DMS53 treated with DMSO at 0.1 percent for 48 hours (cell line): ENCODE measurements around the gene MYBPC2.

Experiments
- DNase-seq: peaks from one replicate; lab custom pipeline; 2025; ENCODE audit not compliant: unreplicated experiment; lab: John Stamatoyannopoulos, UW

MYBPC2 gene

DNA sequence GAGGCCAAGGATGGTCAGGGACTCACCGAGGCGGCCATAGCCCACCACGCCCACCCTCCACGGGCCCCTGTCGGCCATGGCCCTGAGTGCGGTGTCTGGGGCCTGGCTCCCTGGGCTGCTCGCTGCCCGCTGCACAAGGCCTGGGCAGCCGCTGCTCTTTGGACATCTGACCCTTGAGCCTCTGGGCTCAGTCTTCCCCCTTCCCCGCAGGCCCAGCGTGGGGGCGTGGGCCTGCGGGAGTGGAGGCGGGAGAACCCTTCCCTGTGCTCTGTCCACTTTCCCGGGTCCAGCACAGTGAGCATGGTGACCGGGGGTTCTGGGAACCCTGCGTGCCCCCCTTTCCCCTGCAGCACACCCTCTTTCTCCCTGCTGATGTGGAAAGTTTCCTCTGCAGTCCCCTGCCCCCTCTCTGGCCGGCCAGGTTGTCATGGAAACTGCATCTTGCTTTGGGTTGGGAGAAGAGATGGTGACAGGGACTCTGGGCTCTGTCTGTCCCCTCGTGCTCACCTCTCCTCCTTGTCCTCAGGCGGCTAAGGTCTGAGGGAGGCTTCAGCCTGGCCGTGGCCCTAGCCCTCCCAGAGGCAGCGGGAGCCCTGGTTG is 81.2 kb downstream of the MYBPC2 start, which contains the start of gene ASPDH:
ASPDH (minus strand) TSS at position 168 of the 600 bp plus-strand sequence; CDS start at position 78, 90 bp downstream.
- DNase-seq = no peak

DNA sequence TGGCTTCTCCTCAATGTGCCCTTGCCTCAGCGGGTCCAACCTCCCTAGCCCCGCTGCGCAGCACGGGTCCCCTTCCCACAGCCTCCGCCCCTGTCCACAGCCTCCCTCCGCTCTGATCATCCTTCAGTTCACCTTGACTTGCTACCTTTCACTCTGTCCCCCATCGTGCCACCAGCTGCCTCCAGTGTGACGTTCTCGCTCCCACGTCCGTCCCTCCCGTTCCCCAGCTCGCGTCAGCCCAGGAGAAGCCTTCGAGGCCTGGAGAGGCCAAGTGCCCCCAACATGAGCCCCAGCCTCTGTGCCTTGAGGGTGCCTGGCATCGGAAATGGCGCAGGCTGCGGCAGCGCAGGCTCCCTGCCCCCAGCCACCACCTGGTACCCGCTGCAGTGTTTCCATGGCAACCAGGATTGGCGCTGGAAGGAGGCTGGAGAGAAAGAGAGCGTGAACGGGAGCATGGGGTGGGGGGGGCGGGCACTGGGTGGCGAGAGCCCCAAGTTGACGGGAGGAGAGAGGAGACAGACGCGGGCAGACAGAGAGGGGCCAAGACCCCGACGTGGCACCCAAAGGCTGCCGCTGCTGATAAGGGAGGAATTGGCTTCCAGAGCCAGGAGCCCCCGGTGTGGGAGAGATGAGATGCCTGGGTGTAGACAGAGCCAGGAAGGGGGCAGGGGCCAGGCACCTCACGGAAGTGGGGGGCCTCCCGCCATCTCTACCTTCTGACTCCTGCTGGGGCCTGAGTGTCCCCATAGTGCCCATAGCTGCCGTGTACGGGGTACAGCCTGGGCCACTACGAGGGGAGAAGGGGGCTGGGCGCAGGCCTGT is 81.9 kb downstream of the MYBPC2 start:
- no peak for DNase-seq

DNA sequence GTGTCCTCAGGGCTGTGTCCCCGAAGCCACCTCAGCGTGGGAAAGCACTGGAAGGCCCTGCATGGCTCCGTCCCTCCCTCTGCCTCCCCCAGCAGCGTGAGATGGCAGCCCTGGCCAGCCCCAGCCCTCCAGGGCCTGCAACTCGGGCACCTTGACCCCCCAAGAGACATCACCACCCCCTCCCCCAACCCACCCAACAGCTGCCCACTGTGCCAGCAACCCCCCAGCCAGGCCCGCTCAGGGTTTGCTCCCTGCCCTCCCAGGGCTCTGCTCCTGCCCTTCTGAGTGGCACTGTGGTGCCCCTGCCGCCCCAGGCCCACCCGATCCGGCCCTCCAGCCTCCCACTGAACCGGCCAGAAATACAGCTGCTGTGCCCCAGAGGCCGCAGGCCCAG is 82.5 kb downstream of the MYBPC2 start:
- DNase-seq = no peak
